Adipose tissue (tissue), 3 donors: ENCODE measurements around the gene EVI5. TPM values are rescaled to one million over a fixed set of nuclear protein-coding genes. Genes with fewer than 3 reads are reported as not detected.
"Not testable (repeated sequence)": the region's sequence is repeated elsewhere in the genome, so short reads cannot be mapped to it uniquely, and the experiment has no call there.

Experiments
- H3K27ac ChIP-seq: one replicate; pipeline ENCODE4 v1.5.1; 2013; ENCODE audit warnings: low read depth, low read length
- WGBS, 3 donors: extraction: QIAGEN DNeasy Blood & Tissue Kit; methylation state at CpG; one replicate each; pipeline ENCODE4 v1.1.7; 2013; 5-methylcytosine and 5-hydroxymethylcytosine counted together
- polyA plus RNA-seq, 3 donors: library from polyadenylated mRNA; stranded (reverse); fragments of 200-250 nt; gene quantifications; one replicate each; pipeline ENCODE4 v1.2.3, GENCODE V29; 2013
- donor health status: healthy with polysubstance abuse.
- donor health status: Bipolar disorder and iron deficiency.
- donor health status: healthy.

Gene EVI5
- polyA plus RNA-seq, 3 donors: 2.2 to 7.1 (median 5.8) TPM

DNA sequence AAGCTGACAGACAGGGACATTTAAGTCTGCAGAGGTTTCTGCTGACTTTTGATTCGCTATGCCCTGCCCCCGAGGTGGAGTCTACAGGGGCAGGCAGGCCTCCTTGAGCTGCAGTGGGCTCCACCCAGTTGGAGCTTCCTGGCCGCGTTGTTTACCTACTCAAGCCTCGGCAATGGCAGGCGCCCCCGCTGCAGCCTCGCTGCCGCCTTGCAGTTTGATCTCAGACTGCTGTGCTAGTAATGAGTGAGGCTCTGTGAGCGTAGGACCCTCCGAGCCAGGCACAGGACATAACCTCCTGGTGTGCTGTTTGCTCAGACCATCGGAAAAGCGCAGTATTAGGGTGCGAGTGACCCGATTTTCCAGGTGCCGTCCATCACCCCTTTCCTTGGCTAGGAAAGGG lies 149.7 kb downstream of the EVI5 start:
- 97 to 99% (median 98%) methylated on average over 16 of the region's 16 CpGs for WGBS, 3 donors
- not testable (repeated sequence) for H3K27ac ChIP-seq

DNA sequence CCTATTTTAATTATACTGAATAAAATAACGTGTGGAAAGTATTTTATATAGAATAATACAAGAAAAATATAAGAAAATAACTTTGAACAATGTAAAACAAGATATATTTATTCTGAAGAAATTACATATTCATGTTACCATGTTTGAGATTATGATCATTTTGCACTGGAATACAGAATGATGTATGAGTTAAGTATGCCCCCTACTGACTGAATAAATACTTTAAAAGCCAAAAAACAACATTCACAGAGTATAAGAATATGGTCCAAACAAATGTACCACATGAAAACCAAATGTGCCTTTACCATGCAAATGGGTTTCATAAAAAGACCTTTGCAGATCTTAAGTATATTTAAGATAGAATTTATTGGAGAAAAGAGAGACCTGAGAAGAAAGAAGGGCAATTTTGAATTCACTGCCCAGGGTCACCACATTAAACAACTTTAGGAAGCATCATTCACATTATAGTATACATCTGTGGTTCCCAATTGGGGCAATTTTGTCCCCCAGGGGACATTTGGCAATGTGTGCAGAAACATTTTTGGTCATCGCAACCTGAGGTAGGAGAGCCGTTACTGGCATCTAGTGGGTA lies 161.6 kb downstream of the EVI5 start:
- WGBS, 3 donors: 80 to 83% (median 82%) methylated on average over 3 of the region's 3 CpGs
- H3K27ac ChIP-seq: no peak overlapping the region

DNA sequence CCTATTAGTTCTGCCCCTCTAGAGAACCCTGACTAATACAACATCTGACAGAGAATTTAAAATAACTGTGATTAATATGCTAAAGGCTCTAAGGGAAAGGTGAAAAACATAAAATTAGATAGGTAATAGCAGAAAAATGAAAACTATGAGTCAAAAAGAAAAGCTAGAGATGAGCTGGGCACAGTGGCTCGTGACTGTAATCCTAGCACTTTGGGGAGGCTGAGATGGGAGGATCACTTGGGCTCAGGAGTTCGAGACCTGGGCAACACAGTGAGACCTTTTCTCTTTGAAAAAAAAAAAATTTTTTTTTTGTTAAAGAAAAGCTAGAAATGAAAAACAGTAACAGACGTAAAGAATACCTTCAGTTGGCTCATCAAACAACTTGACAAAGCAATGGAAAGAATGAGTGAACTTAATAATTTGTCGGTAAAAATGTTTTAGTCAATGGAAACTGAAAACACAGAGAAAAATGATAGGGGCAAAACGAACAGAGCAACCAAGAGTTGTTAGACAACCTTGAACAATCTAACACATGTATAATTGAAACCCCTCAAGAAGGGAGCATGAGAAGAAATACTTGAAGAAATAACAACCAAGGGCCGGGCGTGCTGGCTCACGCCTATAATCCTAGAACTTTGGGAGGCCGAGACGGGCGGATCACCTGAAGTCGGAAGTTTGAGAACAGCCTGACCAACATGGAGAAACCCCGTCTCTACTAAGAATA lies 165.3 kb downstream of the EVI5 start:
- H3K27ac ChIP-seq: no peak overlapping the region
- WGBS, 3 donors: 89 to 90% (median 90%) methylated on average over 13 of the region's 13 CpGs

DNA sequence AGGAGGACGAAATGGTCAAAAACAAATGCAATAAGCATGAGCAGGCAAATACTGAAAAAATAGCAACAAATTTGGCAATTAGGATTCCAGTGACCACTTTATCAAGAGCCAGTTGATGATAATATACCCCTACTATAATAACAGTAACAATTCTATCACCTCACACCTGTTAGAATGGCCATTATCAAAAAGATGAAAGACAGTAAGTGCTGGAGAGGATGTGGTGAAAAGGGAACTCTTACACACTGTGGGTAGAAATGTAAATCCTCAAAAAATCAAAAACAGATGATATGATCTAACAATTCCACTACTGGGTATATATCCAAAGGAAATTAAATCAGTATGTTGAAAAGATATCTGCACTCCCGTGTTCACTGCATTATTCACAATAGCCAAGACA lies 183.9 kb downstream of the EVI5 start:
- 88 to 89% (median 88%) methylated on average over 2 of the region's 2 CpGs for WGBS, 3 donors
- H3K27ac ChIP-seq: no peak overlapping the region

DNA sequence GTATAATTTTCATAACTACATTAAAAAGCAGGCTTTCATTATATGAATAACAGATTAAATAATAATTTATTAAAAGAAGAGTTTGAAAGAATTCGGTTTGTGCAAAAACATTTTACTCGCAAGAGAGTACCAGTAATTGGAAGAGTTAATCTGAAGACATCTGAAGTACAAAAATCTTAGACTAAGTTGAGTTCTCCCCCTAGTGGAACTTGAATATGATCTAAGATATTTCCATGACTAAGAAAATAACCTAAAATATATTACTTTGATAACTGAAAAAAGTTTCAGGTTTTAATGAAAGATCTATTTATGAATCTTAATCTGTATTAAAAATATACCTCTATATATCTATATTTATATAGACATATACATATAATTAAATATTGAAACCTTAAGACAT lies 185.7 kb downstream of the EVI5 start:
- 37 to 51% (median 43%) methylated on average over 2 of the region's 2 CpGs for WGBS, 3 donors
- no peak overlapping the region for H3K27ac ChIP-seq

DNA sequence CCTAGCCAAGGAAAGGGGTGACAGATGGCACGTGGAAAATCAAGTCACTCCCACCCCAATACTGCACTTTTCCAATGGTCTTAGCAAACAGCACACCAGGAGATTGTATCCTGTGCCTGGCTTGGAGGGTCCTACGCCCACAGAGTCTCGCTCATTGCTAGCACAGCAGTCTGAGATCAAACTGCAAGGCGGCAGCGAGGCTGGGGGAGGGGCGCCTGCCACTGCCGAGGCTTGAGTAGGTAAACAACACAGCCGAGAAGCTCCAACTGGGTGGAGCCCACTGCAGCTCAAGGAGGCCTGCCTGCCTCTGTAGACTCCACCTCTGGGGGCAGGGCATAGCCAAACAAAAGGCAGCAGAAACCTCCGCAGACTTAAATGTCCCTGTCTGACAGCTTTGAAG lies 195.5 kb downstream of the EVI5 start:
- WGBS, 3 donors: 86 to 91% (median 87%) methylated on average over 8 to 9 of the region's 9 CpGs
- not testable (repeated sequence) for H3K27ac ChIP-seq

DNA sequence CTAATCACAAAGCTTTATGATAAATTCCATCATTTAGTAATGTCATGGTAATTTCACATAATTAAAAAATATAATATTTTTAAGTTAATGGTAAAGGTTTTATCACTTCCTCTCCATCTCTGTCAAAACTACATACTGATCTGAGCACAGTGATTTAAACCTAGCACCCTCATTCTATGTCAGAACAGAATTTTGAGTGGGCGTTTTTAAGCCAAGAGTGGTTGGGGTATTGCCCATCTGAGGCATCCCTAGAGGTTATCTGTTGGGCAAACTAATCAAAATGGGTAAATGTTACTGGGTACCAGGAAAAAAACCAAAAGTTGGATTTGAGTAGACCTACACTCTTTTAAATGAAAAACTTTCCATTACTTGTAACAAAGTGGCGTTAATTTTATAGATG lies 197.5 kb downstream of the EVI5 start:
- WGBS, 3 donors: 92 to 97% (median 95%) methylated on average over 2 of the region's 2 CpGs
- H3K27ac ChIP-seq: no peak overlapping the region

DNA sequence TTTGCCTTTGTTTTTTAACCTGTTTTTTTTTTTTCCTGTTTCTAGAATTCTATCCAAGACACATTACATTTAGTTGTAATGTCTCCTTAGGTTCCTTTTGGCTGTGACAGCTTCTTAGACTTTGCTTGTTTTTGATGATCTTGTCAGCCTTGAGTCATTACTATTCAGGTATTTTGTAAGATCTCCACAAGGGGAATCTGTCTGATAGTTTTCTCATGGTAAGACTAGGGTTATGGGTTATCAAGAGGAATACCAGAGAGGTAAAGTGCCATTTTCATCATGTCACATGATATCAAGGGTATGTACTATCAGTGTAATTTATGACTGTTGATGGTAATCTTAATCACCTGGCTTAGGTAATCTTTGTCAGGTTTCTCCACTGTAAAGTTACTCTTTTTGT lies 199.1 kb downstream of the EVI5 start:
- H3K27ac ChIP-seq: no peak overlapping the region

DNA sequence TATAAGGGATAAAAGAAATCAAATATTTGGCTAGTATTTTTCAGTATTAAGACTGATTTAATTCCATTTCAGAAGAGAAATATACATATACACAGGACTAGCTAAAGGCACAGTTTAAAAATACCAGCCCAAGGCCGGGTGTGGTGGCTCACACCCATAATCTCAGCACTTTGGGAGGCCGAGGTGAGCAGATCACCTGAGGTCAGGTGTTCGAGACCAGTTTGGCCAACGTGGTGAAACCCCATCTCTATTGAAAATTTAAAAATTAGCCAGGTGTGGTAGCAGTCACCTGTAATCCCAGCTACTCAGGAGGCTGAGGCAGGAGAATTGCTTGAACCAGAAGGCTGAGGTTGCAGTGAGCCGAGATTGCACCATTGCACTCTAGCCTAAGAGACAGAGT lies 200.1 kb downstream of the EVI5 start:
- not testable (repeated sequence) for H3K27ac ChIP-seq
- 85 to 94% (median 89%) methylated on average over 5 of the region's 5 CpGs for WGBS, 3 donors

DNA sequence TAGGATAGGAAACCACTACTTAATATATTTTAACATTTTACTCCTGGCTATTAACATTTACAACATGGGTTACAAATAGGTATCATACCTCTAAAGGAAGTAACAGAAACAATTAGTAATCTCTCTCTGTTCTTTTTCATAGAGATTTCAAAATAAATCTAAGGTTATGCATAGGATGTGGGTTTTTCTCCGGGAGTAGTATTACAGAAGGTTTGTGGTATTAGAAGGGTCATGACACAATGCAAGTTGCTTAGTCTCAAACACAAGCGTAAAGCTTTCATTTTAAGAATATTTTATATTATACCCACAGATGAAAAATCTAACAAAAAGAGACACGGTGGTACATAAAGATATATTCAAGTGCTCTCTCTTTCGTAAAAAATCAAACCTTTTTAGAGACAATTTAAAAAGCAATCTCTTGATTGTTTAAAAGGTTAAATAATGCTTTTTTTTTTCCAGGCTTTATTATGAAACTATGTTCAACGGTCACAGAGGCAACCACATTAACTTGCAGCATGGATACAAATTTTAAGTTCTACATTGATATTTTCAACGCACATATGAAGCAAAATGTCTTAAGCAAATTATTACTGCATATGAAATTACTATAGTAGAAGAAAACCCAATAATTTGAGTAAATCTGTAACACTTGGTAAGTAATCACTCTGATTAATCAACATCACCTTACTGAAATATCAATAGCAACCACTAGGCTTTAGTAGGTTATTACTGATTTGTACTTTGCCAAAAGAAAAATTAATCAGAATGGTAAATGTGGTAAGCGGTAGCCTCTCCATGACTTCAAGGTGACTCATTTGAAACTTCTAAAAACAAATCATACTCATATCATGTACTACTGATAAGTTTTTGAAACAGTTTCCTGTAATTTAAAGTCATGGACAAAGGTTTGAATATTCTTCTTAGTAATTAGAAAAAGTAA lies 200.8 kb downstream of the EVI5 start:
- WGBS, 3 donors: 52 to 77% (median 57%) methylated on average over 7 of the region's 7 CpGs
- H3K27ac ChIP-seq: no peak overlapping the region

DNA sequence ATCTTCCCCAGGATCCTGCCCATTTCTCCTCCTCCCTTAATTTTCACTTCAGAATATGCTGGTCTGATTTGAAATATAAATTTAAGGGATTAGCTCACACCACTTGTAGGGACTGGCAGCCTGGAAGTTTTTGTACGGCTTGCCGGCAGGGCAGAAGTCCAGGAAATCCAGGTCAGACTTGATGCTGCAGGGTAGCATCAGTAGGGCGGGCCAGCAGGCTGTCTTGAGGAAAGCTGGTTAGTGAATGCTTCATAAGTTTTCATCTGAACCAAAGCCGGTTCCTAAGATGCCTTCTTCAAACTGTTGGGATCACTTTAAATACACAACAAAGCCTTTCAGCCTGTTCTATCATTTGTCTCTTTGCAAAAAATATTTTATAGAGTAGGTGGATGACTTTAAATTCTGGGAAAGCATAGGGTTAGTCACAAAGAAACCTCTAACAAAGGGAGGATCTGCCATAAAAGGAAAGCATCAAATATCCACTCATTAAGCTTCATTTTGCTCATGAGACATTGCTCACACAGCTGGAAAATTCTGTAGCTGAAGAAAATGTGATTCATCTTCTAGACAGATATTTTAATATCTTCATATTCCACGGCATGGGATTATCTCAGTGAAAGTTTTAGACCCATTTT lies 207.5 kb downstream of the EVI5 start:
- no peak overlapping the region for H3K27ac ChIP-seq
- WGBS, 3 donors: 71 to 90% (median 80%) methylated on average over 5 of the region's 5 CpGs

DNA sequence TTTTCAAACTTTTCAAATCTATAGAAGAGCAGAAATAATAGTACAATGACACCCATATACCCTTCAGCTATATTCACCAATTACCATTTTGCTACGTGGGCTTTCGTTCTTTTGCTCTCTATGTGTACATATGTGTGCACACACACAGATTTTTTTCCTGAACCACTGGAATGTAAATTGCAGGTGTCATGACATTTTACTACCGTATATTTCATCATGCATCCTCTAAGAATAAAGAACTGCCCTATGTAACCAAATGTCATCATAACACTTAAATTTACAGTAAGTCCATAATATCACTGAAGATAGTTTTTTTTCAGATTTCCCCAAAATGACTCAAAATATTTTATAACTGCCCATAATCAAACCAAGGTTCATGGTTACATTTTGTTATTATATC lies 209.8 kb downstream of the EVI5 start:
- 81 to 95% (median 85%) methylated on average over 3 of the region's 3 CpGs for whole genome bisulfite sequencing, 3 donors
- no peak overlapping the region for H3K27ac ChIP-seq

DNA sequence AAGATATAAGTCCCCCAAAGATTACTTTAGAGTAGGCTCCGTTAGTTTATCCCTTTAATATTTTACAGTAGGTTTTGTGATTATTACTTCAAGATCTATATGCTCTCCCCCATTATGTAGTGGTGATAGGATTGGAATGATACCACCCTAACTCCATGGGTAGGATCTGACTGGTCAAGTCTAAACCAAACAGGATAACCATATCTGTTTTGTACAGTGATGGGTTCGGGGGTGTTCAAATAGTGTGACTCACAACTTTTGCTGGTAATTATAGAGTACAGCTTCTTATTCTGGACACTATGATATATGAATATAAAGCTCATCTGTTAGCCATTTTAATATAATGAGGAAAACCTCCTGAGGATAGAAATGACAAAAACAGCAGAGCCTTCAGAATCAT lies 212.4 kb downstream of the EVI5 start:
- 46 to 50% (median 48%) methylated on average over 2 of the region's 2 CpGs for WGBS, 3 donors
- H3K27ac ChIP-seq: no peak overlapping the region

DNA sequence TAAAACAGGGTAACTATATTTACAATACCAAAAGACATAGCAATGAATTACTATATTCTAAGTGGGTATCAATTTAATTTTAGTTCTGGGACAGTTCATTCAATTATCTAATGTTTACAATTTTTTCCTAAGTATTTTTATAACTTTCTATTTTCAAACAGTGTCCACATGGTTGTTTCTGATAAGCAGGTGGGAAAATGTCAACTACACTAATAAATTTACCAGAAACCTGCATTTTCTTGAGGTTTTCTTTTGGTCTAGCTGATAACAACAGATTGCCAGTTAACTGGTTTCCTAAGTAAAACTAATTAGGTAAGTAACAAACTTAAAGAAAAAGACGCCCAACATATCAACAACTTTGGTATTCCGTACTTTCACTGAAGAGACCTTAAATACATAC lies 213.3 kb downstream of the EVI5 start:
- no peak overlapping the region for H3K27ac ChIP-seq
- WGBS, 3 donors: 96 to 98% (median 97%) methylated on average over 2 of the region's 2 CpGs

DNA sequence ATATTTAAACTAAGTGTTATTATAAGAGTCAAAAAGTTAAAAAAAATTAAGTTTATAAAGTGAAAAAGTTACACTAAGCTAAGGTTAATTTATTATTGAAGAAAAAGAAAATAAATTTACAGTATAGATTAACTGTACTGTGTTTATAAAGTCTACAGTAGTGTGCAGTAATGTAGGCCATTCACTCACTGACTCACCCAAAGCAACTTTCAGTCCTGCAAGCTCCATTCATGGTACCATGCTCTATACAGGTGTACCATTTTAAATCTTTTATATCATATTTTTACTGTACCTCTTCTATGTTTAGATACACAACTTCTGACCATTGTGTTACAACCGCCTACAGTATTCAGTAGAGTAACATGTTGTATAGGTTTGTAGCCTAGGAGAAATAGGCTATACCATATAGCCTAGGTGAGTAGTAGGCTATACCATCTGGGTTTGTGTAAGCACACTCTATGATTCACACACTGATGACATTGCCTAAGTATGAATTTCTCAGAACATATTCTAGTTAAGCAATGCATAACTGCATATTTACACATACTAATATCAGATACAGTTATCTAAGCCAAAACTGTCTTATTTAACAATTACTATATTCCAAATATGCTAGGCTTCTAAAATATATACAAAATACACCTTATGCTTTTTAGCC lies 217.6 kb downstream of the EVI5 start:
- WGBS, 3 donors: 95 to 100% (median 100%) methylated on average over 1 of the region's 1 CpG
- no peak overlapping the region for H3K27ac ChIP-seq

DNA sequence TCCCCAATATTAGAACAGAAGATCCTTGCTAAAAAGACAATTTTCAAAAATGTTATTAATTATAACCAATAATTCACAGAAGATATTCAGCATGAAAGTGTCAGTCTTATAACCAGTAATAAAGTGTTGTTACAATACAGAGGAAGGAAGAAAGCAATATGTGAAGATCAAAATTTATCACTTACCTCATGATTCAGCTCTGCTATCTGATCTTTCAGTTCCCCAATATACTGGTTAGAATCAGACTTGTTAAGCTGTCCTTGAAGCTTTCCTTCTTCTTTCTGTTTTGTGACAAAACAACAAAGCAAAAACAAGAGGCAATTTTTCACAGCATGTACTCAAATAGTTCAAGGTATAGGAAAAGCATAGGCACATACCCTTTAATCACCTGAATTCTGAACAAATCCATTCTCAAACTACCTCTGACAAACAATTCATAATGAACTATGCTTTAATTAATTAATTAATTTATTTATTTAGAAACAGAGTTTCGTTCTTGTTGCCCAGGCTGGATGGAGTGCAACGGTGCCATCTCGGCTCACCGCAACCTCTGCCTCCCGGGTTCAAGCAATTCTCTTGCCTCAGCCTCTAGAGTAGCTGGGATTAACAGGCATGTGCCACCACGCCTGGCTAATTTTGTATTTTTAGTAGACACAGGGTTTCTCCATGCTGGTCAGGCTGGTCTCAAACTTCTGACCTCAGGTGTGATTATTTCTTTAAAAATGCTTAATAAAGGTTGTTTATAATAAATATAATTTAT lies 221.3 kb downstream of the EVI5 start:
- WGBS, 3 donors: 93 to 99% (median 94%) methylated on average over 6 of the region's 6 CpGs
- H3K27ac ChIP-seq: no peak overlapping the region

DNA sequence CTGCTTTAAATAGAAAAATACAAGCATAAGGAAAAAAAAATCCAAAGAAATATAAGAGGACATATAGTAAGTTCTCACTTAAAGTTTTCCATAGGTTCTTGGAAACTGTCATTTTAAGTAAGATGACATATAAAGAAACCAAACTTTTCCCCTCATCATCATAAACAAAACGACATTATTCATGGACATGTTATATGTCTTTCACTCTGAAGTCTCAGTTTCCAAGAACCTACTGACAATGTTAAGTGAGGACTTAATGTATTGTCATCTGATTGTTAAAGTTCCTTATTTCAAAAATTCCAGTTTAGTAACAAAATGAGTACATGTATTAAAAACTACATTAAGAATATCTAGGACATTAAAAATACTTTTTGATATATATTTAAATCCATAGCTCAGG lies 228.6 kb downstream of the EVI5 start:
- WGBS, 3 donors: 81 to 86% (median 81%) methylated on average over 1 of the region's 1 CpG
- H3K27ac ChIP-seq: no peak overlapping the region

DNA sequence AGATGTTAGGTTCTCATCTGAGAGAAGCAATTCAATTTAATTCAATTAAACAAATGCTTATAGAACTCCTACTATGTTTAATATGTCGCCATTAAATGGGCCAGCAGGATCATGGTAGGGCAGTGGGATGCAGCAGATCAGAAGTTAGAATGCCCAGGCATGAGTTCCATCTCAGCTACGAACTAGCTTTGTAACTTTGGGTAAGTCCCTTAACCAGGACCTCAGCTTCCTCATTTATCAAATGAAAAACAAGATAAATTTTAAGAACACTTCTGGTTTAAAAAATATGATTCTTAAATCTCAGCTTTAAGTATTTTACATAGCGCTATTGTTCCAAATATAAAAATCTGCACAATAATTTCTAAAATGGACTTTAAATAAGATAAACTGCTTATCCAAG lies 230.7 kb downstream of the EVI5 start:
- 82 to 98% (median 87%) methylated on average over 3 of the region's 3 CpGs for WGBS, 3 donors
- H3K27ac ChIP-seq: no peak overlapping the region
